ENCODE measurements around the gene FAM43A. TPM values are rescaled to one million over a fixed set of nuclear protein-coding genes. Genes with fewer than 3 reads are reported as not detected.

Gene FAM43A
- total RNA-seq, 1 donor from 2014 or later = 1.7 TPM

- H3K27me3 ChIP-seq (ENCODE audit: control insufficient read depth, insufficient read depth, low read length) = no peaks in the 10 kb centered on the region
- no peak for DNase-seq (ENCODE audit: low read depth)
- H3K4me3 ChIP-seq (ENCODE audit: low read depth, low read length) = no peak overlapping the region
- H3K36me3 ChIP-seq (ENCODE audit: control insufficient read depth, insufficient read depth, low read length) = peaks cover 3% of the 10 kb centered on the region
- no peak for TF ChIP-seq CTCF (IDR thresholded peaks at IDR 0.05; ENCODE audit: insufficient read depth, low read length, poor library complexity, severe bottlenecking)
Observed at GRCh38 chr3:194661374-194661773, 24.3 kb upstream of the FAM43A start.

GRCh38 chr3:194661946-194662345, 23.7 kb upstream of the FAM43A start:
- no peak overlapping the region for H3K4me3 ChIP-seq (ENCODE audit: low read depth, low read length)
- no peak for DNase-seq (ENCODE audit: low read depth)
- H3K27me3 ChIP-seq (ENCODE audit: control insufficient read depth, insufficient read depth, low read length) = no peaks in the 10 kb centered on the region
- H3K36me3 ChIP-seq (ENCODE audit: control insufficient read depth, insufficient read depth, low read length) = peaks cover 3% of the 10 kb centered on the region
- no peak for TF ChIP-seq CTCF (IDR thresholded peaks at IDR 0.05; ENCODE audit: insufficient read depth, low read length, poor library complexity, severe bottlenecking)

GRCh38 chr3:194664857-194665256, 20.8 kb upstream of the FAM43A start:
- DNase-seq (ENCODE audit: low read depth) = no peak
- H3K36me3 ChIP-seq (ENCODE audit: control insufficient read depth, insufficient read depth, low read length) = no peaks in the 10 kb centered on the region
- no peaks in the 10 kb centered on the region for H3K27me3 ChIP-seq (ENCODE audit: control insufficient read depth, insufficient read depth, low read length)
- H3K4me3 ChIP-seq (ENCODE audit: low read depth, low read length) = no peak overlapping the region
- no peak for TF ChIP-seq CTCF (IDR thresholded peaks at IDR 0.05; ENCODE audit: insufficient read depth, low read length, poor library complexity, severe bottlenecking)

GRCh38 chr3:194667363-194667762, 18.3 kb upstream of the FAM43A start:
- no peak for TF ChIP-seq CTCF (IDR thresholded peaks at IDR 0.05; ENCODE audit: insufficient read depth, low read length, poor library complexity, severe bottlenecking)
- Histone ChIP-seq H3K27me3 (ENCODE audit: control insufficient read depth, insufficient read depth, low read length) (no peaks in the 10 kb centered on the region), H3K4me3 (ENCODE audit: low read depth, low read length) (no peak overlapping the region), H3K36me3 (ENCODE audit: control insufficient read depth, insufficient read depth, low read length) (no peaks in the 10 kb centered on the region)
- DNase-seq (ENCODE audit: low read depth) = no peak

- no peaks in the 10 kb centered on the region for H3K27me3 ChIP-seq (ENCODE audit: control insufficient read depth, insufficient read depth, low read length)
- H3K4me3 ChIP-seq (ENCODE audit: low read depth, low read length) = peak overlapping the region; percentile 98
- no peak for DNase-seq (ENCODE audit: low read depth)
- peak; percentile 53 for TF ChIP-seq CTCF (IDR thresholded peaks at IDR 0.05; ENCODE audit: insufficient read depth, low read length, poor library complexity, severe bottlenecking)
- H3K36me3 ChIP-seq (ENCODE audit: control insufficient read depth, insufficient read depth, low read length) = no peaks in the 10 kb centered on the region
Observed at GRCh38 chr3:194671511-194671899, 14.2 kb upstream of the FAM43A start.
